Astrocyte of the cerebellum (primary cell): ENCODE data around the gene PSMD6.

Experiments
- DNase-seq: peaks from one replicate; pipeline ENCODE4 v3.0.0-alpha.2; 2011; ENCODE audit warnings: low read depth
- H3K4me3 ChIP-seq: 2 replicates; pipeline ENCODE4 v1.5.1; 2011; ENCODE audit warnings: mild to moderate bottlenecking, low read depth, low read length, moderate library complexity
- in situ Hi-C: cut with HindIII; loops from 2 replicates; pipeline ENCODE4 v1.10.0; 2017; ENCODE audit warnings: low sequenced_read_pairs
- TF ChIP-seq, protein P1 (sequence below): IDR thresholded peaks from 2 replicates; pipeline ENCODE4 v1.5.1; 2012; ENCODE audit warnings: low read length, low read depth, moderate library complexity, mild to moderate bottlenecking; ENCODE audit errors: missing control alignments

PSMD6 gene

GRCh38 chr3:64038253-64038767 lies 15.0 kb upstream of the PSMD6 start:
- in situ Hi-C loops = loop anchor here (10.0 kb wide), 2 partner anchors 146 to 436 kb away; no protein-coding TSS in a partner anchor
- no peak overlapping the region for H3K4me3 ChIP-seq
- DNase-seq = no peak
- TF ChIP-seq, protein P1, sequence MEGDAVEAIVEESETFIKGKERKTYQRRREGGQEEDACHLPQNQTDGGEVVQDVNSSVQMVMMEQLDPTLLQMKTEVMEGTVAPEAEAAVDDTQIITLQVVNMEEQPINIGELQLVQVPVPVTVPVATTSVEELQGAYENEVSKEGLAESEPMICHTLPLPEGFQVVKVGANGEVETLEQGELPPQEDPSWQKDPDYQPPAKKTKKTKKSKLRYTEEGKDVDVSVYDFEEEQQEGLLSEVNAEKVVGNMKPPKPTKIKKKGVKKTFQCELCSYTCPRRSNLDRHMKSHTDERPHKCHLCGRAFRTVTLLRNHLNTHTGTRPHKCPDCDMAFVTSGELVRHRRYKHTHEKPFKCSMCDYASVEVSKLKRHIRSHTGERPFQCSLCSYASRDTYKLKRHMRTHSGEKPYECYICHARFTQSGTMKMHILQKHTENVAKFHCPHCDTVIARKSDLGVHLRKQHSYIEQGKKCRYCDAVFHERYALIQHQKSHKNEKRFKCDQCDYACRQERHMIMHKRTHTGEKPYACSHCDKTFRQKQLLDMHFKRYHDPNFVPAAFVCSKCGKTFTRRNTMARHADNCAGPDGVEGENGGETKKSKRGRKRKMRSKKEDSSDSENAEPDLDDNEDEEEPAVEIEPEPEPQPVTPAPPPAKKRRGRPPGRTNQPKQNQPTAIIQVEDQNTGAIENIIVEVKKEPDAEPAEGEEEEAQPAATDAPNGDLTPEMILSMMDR = no peak

GRCh38 chr3:64037084-64037483 lies 13.8 kb upstream of the PSMD6 start:
- no peak for DNase-seq
- in situ Hi-C loops = loop anchor here (10.0 kb wide), 2 partner anchors 148 to 438 kb away; no protein-coding TSS in a partner anchor
- TF ChIP-seq, protein P1 = no peak

DNA sequence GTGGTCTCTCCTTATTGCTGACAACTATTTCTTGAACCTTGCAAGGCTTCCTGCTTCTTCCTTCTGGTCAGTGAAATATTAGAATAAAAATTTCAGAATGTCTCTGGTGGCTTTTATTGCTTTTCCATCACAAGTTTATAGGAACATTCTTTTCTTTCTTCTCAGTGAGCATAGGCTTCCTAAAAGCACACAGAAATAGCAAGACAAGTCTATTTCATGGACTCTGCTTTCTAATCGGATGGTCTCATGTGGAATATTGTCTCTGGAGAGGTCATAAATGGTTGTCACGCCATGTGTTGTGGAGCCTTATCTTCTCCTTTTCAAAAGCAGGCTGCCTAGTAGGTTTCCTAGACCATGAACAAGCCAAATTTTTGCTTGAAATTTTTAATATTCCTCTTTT lies 9.8 kb upstream of the PSMD6 start:
- in situ Hi-C loops = loop anchor here (10.0 kb wide), 2 partner anchors 152 to 442 kb away; no protein-coding TSS in a partner anchor
- no peak for DNase-seq
- H3K4me3 ChIP-seq = no peak overlapping the region
- TF ChIP-seq, protein P1 = no peak

More at GRCh38 chr3:64037084-64037483, 13.8 kb upstream of the PSMD6 start:
- no peak overlapping the region for H3K4me3 ChIP-seq

- TF ChIP-seq, protein P1 = no peak
- in situ Hi-C loops = loop anchor here (10.0 kb wide), 2 partner anchors 153 to 443 kb away; no protein-coding TSS in a partner anchor
- no peak for DNase-seq
- H3K4me3 ChIP-seq = no peak overlapping the region
These were observed 8.5 kb upstream of the PSMD6 start for GRCh38 chr3:64031540-64032508.

DNA sequence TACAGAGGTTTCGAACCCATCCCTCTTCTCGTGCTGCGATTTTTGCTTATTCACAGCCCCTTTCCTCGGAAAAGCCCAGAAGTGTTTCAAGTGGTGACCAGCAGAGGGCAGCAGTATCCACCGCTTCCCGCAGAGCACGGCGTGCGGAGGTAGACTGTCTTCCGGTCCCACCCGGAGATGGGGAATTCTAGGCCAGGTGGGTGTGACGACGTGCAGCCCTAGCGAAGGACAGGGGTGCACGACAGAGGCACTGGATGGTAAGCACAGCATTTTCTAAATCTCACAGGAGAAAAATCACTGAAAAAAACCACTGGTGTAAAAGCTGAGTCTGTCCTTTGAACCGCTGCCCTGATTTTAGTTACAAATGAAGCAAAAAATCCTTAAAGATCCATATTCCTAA lies 7.4 kb upstream of the PSMD6 start:
- in situ Hi-C loops = loop anchor here (10.0 kb wide), 2 partner anchors 154 to 444 kb away; no protein-coding TSS in a partner anchor
- DNase-seq = no peak
- TF ChIP-seq, protein P1 = peak; percentile 83
- H3K4me3 ChIP-seq = no peak overlapping the region

DNA sequence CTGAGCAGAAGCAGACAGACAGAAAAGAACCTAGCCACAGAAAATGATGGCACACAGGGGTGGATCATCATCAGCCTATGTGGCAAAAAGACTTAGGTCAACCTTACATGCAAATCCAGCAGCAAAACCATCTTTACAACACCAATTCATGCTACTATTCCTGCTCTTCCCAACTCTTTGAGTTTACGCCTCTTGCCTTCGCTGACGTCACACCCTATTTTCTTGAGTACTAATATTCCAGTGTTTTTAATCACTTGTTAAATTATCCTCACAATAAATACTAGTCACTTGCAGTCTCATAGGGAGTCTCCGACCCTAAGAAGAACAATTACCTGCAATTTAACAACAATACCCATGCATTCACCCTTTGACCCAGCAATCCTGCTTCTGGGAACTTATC lies 6.0 kb upstream of the PSMD6 start:
- H3K4me3 ChIP-seq = no peak overlapping the region
- no peak for DNase-seq
- TF ChIP-seq, protein P1 = no peak
- in situ Hi-C loops = no loop called here
